ES-I3 (cell line): ENCODE results near the gene ASAP2.

Experiments
- H3K36me3 ChIP-seq: 2 replicates; pipeline ENCODE4 v1.6.1; 2013; ENCODE audit warnings: mild to moderate bottlenecking, low read length, control low read depth, moderate library complexity; ENCODE audit not compliant: insufficient read depth
- H3K4me1 ChIP-seq: 2 replicates; pipeline ENCODE4 v1.6.1; 2013; ENCODE audit warnings: mild to moderate bottlenecking, control low read depth, low read length; ENCODE audit not compliant: insufficient read depth
- H3K9ac ChIP-seq: 2 replicates; pipeline ENCODE4 v1.6.1; 2013; ENCODE audit warnings: low read depth, mild to moderate bottlenecking, low read length, moderate library complexity
- H3K9me3 ChIP-seq: 2 replicates; pipeline ENCODE4 v1.6.1; 2013; ENCODE audit warnings: mild to moderate bottlenecking, low read length, moderate library complexity; ENCODE audit not compliant: control insufficient read depth, insufficient read depth

ASAP2 gene

GRCh38 chr2:9422321-9423099 lies 215.9 kb downstream of the ASAP2 start:
- no peaks in the 10 kb centered on the region; the same call in 1 of the 2 replicates for H3K4me1 ChIP-seq

GRCh38 chr2:9423100-9423921 lies 216.7 kb downstream of the ASAP2 start, which contains the start of the genes CPSF3 and ITGB1BP1:
TSS of gene CPSF3 (plus strand) at chr2:9423654. CDS start at chr2:9423774, 120 bp downstream.
TSS of gene ITGB1BP1 (minus strand) at chr2:9423528. CDS start at chr2:9418697, 4,831 bp downstream.
- H3K9me3 ChIP-seq = no peaks in the 10 kb centered on the region
- H3K4me1 ChIP-seq = no peaks in the 10 kb centered on the region; the same call in 1 of the 2 replicates
- peak within 1 kb of the TSS; percentile 100 for H3K9ac ChIP-seq
- no peaks in the 10 kb centered on the region for H3K36me3 ChIP-seq

More at GRCh38 chr2:9422321-9423099, 215.9 kb downstream of the ASAP2 start:
- Histone ChIP-seq H3K36me3 (no peaks in the 10 kb centered on the region), H3K9me3 (no peaks in the 10 kb centered on the region), H3K9ac (peak overlapping the region; percentile 100)

- H3K9me3 ChIP-seq = no peaks in the 10 kb centered on the region
- no peaks in the 10 kb centered on the region for H3K36me3 ChIP-seq
- H3K9ac ChIP-seq = peak overlapping the region; percentile 100
- H3K4me1 ChIP-seq = no peaks in the 10 kb centered on the region; the same call in 1 of the 2 replicates
Measured at GRCh38 chr2:9423922-9424272, 217.3 kb downstream of the ASAP2 start.

GRCh38 chr2:9424447-9425164 lies 218.0 kb downstream of the ASAP2 start:
- Histone ChIP-seq H3K9me3 (no peaks in the 10 kb centered on the region), H3K36me3 (no peaks in the 10 kb centered on the region), H3K4me1 (no peaks in the 10 kb centered on the region; the same call in 1 of the 2 replicates)

GRCh38 chr2:9428965-9429577 lies 222.5 kb downstream of the ASAP2 start:
- no peaks in the 10 kb centered on the region; the same call in 1 of the 2 replicates for H3K4me1 ChIP-seq
- H3K36me3 ChIP-seq = peaks cover 17% of the 10 kb centered on the region
- no peak overlapping the region for H3K9ac ChIP-seq
- H3K9me3 ChIP-seq = no peaks in the 10 kb centered on the region

More at GRCh38 chr2:9424447-9425164, 218.0 kb downstream of the ASAP2 start:
- peak overlapping the region; percentile 100 for H3K9ac ChIP-seq

GRCh38 chr2:9430316-9431293 lies 224.0 kb downstream of the ASAP2 start:
- Histone ChIP-seq H3K36me3 (peaks cover 21% of the 10 kb centered on the region), H3K4me1 (no peaks in the 10 kb centered on the region), H3K9me3 (no peaks in the 10 kb centered on the region), H3K9ac (no peak overlapping the region)

- Histone ChIP-seq H3K9ac (no peak overlapping the region), H3K9me3 (no peaks in the 10 kb centered on the region), H3K4me1 (no peaks in the 10 kb centered on the region), H3K36me3 (peaks cover 29% of the 10 kb centered on the region)
Measured at GRCh38 chr2:9434489-9434888, 227.9 kb downstream of the ASAP2 start.

GRCh38 chr2:9439536-9439935 lies 232.9 kb downstream of the ASAP2 start:
- no peak overlapping the region for H3K9ac ChIP-seq

GRCh38 chr2:9440058-9440727 lies 233.6 kb downstream of the ASAP2 start:
- no peak overlapping the region for H3K9ac ChIP-seq
- peaks cover 25% of the 10 kb centered on the region for H3K36me3 ChIP-seq
- H3K4me1 ChIP-seq = no peaks in the 10 kb centered on the region
- H3K9me3 ChIP-seq = no peaks in the 10 kb centered on the region

More at GRCh38 chr2:9439536-9439935, 232.9 kb downstream of the ASAP2 start:
- Histone ChIP-seq H3K9me3 (no peaks in the 10 kb centered on the region), H3K36me3 (peaks cover 24% of the 10 kb centered on the region), H3K4me1 (no peaks in the 10 kb centered on the region)

- H3K9ac ChIP-seq = no peak overlapping the region
- H3K9me3 ChIP-seq = no peaks in the 10 kb centered on the region
- peaks cover 31% of the 10 kb centered on the region for H3K36me3 ChIP-seq
- H3K4me1 ChIP-seq = no peaks in the 10 kb centered on the region
Measured at GRCh38 chr2:9441556-9441955, 234.9 kb downstream of the ASAP2 start.

- peaks cover 27% of the 10 kb centered on the region for H3K36me3 ChIP-seq
- no peak overlapping the region for H3K9ac ChIP-seq
- no peaks in the 10 kb centered on the region for H3K4me1 ChIP-seq
- H3K9me3 ChIP-seq = no peaks in the 10 kb centered on the region
Measured at GRCh38 chr2:9443526-9443925, 236.9 kb downstream of the ASAP2 start.

GRCh38 chr2:9445089-9445488 lies 238.5 kb downstream of the ASAP2 start:
- H3K36me3 ChIP-seq = peaks cover 35% of the 10 kb centered on the region
- no peaks in the 10 kb centered on the region for H3K4me1 ChIP-seq
- H3K9me3 ChIP-seq = no peaks in the 10 kb centered on the region
- no peak overlapping the region for H3K9ac ChIP-seq
